Measurements from ENCODE around the gene GPC6.

GPC6 gene

DNA sequence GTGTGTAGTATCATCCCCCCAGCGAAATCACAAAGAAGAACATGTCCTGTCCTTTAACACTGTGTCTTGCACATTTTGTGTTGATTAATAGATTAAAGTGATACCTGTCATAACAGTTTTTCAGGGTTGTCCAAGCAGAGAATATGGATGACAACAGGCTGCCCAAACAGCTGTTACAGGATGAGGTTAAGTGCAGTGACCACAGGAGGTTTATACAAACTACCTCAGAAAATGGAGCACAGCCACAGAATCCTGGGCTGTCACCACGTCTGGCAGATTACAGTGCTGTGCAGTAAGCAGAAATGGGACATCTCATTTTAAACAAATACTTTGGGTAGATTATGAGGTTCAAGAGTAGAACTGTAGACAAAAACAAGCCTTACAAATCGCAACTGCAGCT, 677.3 kb downstream of the GPC6 start:
- DNase-seq (ENCODE audit: extremely low spot score), result no peak
- CTCF ChIA-PET, result interaction anchor here (0.7 kb wide), 1 partner anchor 115 kb away, joined by 3 read pairs; no protein-coding TSS in a partner anchor
- TF ChIP-seq FOXM1 (IDR thresholded peaks at IDR 0.05; ENCODE audit: borderline replicate concordance), result no peak
- TF ChIP-seq HDGF (IDR thresholded peaks at IDR 0.05; ENCODE audit: borderline replicate concordance), result no peak
- no peak for TF ChIP-seq SUZ12 (IDR thresholded peaks at IDR 0.05)
- no peak for TF ChIP-seq CTBP1 (IDR thresholded peaks at IDR 0.05; ENCODE audit: borderline replicate concordance)
- TF ChIP-seq BHLHE40 (IDR thresholded peaks at IDR 0.05; ENCODE audit: borderline replicate concordance), result no peak
- no peak for TF ChIP-seq TARDBP (IDR thresholded peaks at IDR 0.05)
- TF ChIP-seq, protein P1, sequence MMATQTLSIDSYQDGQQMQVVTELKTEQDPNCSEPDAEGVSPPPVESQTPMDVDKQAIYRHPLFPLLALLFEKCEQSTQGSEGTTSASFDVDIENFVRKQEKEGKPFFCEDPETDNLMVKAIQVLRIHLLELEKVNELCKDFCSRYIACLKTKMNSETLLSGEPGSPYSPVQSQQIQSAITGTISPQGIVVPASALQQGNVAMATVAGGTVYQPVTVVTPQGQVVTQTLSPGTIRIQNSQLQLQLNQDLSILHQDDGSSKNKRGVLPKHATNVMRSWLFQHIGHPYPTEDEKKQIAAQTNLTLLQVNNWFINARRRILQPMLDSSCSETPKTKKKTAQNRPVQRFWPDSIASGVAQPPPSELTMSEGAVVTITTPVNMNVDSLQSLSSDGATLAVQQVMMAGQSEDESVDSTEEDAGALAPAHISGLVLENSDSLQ (IDR thresholded peaks at IDR 0.05), result no peak
- TF ChIP-seq L3MBTL2 (conservative IDR thresholded peaks at IDR 0.05), result no peak
- no peak for TF ChIP-seq LEF1 (IDR thresholded peaks at IDR 0.05; ENCODE audit: borderline replicate concordance)
- TF ChIP-seq ARNT (IDR thresholded peaks at IDR 0.05), result no peak
- TF ChIP-seq FOXK2 (IDR thresholded peaks at IDR 0.05), result no peak
- no peak for TF ChIP-seq NFRKB (IDR thresholded peaks at IDR 0.05)
- TF ChIP-seq ZNF384 (IDR thresholded peaks at IDR 0.05), result no peak
- POLR2A ChIA-PET, result no interaction called here

DNA sequence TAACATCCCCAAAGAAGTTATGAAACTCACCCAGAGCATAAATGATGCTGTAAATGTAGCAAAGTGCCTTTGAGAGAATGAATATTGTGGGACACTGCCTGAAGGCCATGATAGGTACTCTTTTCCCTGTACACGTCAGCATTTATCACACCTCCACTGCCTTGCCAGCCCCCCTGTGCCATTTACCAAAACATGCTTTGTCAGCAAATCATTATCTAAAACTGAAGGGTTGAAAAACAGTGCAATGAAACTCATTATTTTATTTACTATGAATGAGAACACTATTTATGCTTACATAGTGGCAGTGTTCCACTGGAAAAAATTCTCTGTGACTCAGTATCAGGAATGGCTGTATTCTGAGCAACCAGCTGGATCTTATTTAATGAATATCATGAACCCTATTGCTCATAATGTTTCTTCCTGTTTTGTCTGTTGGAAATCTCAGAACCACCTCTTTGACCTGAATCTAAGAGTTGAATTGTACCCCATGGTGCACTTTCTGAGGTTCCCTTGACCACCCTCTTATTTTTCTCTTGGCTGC, 688.7 kb downstream of the GPC6 start:
- ChIA-PET POLR2A (no interaction called here), CTCF (no interaction called here)
- TF ChIP-seq LEF1 (IDR thresholded peaks at IDR 0.05; ENCODE audit: borderline replicate concordance), result no peak
- no peak for TF ChIP-seq SP1 (IDR thresholded peaks at IDR 0.05)
- no peak for DNase-seq (ENCODE audit: extremely low spot score)

DNA sequence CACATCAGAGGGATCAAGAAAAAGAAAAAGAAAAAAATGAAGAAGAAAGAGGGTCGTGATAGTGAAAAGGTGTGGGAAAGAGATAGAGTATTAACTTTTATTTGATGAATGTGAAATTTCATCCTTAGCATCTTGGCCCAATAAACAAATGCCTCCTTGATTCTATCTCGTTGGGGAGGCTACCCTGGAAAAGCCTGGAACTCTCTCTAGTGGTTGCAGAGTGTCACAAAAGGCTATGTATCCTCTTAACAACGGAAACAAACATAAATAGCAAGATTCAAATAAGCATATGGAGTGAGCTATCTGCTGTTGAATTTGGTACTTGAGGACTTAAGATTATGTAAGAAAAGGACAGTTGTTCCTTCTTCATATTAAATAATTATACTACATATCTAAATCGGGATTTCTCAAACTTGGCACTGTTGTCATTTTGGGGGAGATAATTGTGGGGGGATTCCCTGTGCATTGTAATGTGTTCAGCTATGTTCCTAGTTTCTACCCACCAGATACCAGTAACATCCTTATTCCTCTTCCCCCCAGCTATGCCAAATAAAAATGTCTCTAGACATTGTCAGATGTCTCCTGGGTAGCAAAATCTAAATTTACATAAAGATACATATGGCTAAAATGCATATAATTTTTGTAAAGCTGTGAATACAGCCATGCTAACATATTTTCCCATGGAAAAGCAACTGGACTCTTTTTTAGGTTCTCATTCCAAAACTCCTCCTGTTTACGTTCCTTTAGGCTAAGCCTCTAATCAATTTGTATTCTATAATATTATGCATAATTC, 695.7 kb downstream of the GPC6 start:
- DNase-seq (ENCODE audit: extremely low spot score), result no peak
- ChIA-PET POLR2A (no interaction called here), CTCF (no interaction called here)
- TF ChIP-seq ELF4 (IDR thresholded peaks at IDR 0.05) (no peak), L3MBTL2 (conservative IDR thresholded peaks at IDR 0.05) (no peak), CTBP1 (IDR thresholded peaks at IDR 0.05; ENCODE audit: borderline replicate concordance) (no peak), FOXK2 (IDR thresholded peaks at IDR 0.05) (no peak), SP1 (IDR thresholded peaks at IDR 0.05) (no peak), SUZ12 (IDR thresholded peaks at IDR 0.05) (no peak), NFRKB (IDR thresholded peaks at IDR 0.05) (no peak), BHLHE40 (IDR thresholded peaks at IDR 0.05; ENCODE audit: borderline replicate concordance) (no peak), FOXA1 (IDR thresholded peaks at IDR 0.05) (no peak), FOXM1 (IDR thresholded peaks at IDR 0.05; ENCODE audit: borderline replicate concordance) (no peak), HDGF (IDR thresholded peaks at IDR 0.05; ENCODE audit: borderline replicate concordance) (no peak), ZNF384 (IDR thresholded peaks at IDR 0.05) (no peak), TARDBP (IDR thresholded peaks at IDR 0.05) (no peak), ARNT (IDR thresholded peaks at IDR 0.05) (no peak), LEF1 (IDR thresholded peaks at IDR 0.05; ENCODE audit: borderline replicate concordance) (no peak)
- TF ChIP-seq, protein P1 (IDR thresholded peaks at IDR 0.05), result no peak

DNA sequence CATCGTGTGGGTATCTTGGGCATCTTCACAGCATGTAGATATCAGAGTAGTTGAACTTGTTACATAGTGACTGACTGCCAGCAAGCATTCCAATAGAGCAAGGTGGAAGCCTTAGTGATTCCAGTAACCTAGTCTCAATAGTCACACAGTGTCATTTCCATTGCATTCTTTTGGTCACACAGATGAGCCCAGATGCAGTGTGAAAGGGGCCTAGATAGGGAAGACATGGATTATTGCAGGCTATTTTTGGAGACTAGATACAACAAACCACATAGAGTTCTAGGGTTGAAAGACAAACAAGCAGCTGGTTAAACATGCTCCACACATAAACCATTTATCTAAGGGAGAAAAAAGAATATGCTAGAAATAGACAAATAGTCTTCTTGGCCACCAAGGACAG, 699.4 kb downstream of the GPC6 start:
- ChIA-PET POLR2A (no interaction called here), CTCF (interaction anchor here (0.6 kb wide), 1 partner anchor 25 kb away, joined by 5 read pairs; no protein-coding TSS in a partner anchor)
- DNase-seq (ENCODE audit: extremely low spot score), result no peak
- no peak for TF ChIP-seq HDGF (IDR thresholded peaks at IDR 0.05; ENCODE audit: borderline replicate concordance)
- TF ChIP-seq TARDBP (IDR thresholded peaks at IDR 0.05), result no peak
- no peak for TF ChIP-seq FOXK2 (IDR thresholded peaks at IDR 0.05)
- TF ChIP-seq ELF4 (IDR thresholded peaks at IDR 0.05), result no peak
- no peak for TF ChIP-seq SUZ12 (IDR thresholded peaks at IDR 0.05)
- TF ChIP-seq FOXA1 (IDR thresholded peaks at IDR 0.05), result no peak
- no peak for TF ChIP-seq CTBP1 (IDR thresholded peaks at IDR 0.05; ENCODE audit: borderline replicate concordance)
- no peak for TF ChIP-seq LEF1 (IDR thresholded peaks at IDR 0.05; ENCODE audit: borderline replicate concordance)
- TF ChIP-seq BHLHE40 (IDR thresholded peaks at IDR 0.05; ENCODE audit: borderline replicate concordance), result no peak
- no peak for TF ChIP-seq SP1 (IDR thresholded peaks at IDR 0.05)
- TF ChIP-seq, protein P1 (IDR thresholded peaks at IDR 0.05), result no peak
- no peak for TF ChIP-seq ARNT (IDR thresholded peaks at IDR 0.05)
- TF ChIP-seq ZNF384 (IDR thresholded peaks at IDR 0.05), result no peak
- no peak for TF ChIP-seq L3MBTL2 (conservative IDR thresholded peaks at IDR 0.05)

DNA sequence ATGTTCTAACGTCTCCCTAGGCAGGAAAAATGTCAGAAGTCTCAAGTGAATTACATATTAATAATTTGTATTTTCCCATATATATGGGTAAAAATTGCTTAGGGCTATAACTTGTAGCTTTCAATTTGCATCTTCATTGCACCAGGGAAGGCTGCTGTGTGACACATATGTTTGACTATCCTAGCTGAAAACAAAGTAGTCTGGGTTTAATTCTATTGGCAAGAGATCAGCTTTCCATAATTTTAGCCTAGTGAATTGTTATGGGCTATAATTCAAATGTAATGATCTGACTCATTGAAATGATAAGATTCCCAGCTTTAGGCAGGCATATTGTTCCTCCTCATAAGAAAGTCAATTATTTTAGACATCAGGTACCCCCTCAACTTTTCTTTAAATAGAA, 699.8 kb downstream of the GPC6 start:
- no peak for TF ChIP-seq FOXK2 (IDR thresholded peaks at IDR 0.05)
- TF ChIP-seq, protein P1 (IDR thresholded peaks at IDR 0.05), result no peak
- TF ChIP-seq ZNF384 (IDR thresholded peaks at IDR 0.05), result no peak
- TF ChIP-seq FOXA1 (IDR thresholded peaks at IDR 0.05), result no peak
- no peak for TF ChIP-seq L3MBTL2 (conservative IDR thresholded peaks at IDR 0.05)
- TF ChIP-seq ELF4 (IDR thresholded peaks at IDR 0.05), result no peak
- no peak for TF ChIP-seq BHLHE40 (IDR thresholded peaks at IDR 0.05; ENCODE audit: borderline replicate concordance)
- ChIA-PET CTCF (interaction anchor here (0.6 kb wide), 1 partner anchor 24 kb away, joined by 5 read pairs; no protein-coding TSS in a partner anchor), POLR2A (no interaction called here)
- DNase-seq (ENCODE audit: extremely low spot score), result no peak
